ENCODE data around the gene PCSK9.

- TF ChIP-seq, protein P1, sequence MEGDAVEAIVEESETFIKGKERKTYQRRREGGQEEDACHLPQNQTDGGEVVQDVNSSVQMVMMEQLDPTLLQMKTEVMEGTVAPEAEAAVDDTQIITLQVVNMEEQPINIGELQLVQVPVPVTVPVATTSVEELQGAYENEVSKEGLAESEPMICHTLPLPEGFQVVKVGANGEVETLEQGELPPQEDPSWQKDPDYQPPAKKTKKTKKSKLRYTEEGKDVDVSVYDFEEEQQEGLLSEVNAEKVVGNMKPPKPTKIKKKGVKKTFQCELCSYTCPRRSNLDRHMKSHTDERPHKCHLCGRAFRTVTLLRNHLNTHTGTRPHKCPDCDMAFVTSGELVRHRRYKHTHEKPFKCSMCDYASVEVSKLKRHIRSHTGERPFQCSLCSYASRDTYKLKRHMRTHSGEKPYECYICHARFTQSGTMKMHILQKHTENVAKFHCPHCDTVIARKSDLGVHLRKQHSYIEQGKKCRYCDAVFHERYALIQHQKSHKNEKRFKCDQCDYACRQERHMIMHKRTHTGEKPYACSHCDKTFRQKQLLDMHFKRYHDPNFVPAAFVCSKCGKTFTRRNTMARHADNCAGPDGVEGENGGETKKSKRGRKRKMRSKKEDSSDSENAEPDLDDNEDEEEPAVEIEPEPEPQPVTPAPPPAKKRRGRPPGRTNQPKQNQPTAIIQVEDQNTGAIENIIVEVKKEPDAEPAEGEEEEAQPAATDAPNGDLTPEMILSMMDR (conservative IDR thresholded peaks at IDR 0.05; ENCODE audit: low read depth, low read length) = no peak
- TF ChIP-seq EZH2 (IDR thresholded peaks at IDR 0.05; ENCODE audit: borderline replicate concordance, low read depth, low read length, poor library complexity, severe bottlenecking) = no peak
Measured at GRCh38 chr1:55055951-55056631, 16.7 kb downstream of the PCSK9 start.

Measured in A673 (cell line).